DND-41 (cell line): ENCODE data around the gene SLC38A11.

Experiments used
- ATAC-seq: fragments of 200-7000 bp; cut with Tn5 transposase; 3 replicates; pipeline ENCODE4 v1.9.1; 2021; ENCODE audit warnings: low read depth; ENCODE audit not compliant: insufficient read depth
- DNase-seq: peaks from one replicate; pipeline ENCODE4 v3.0.0-alpha.2; 2020
- H2AFZ ChIP-seq: 2 replicates; pipeline ENCODE4 v1.6.0; 2012; ENCODE audit warnings: low read depth, low read length
- H3K27ac ChIP-seq: 2 replicates; pipeline ENCODE4 v1.5.1; 2012; ENCODE audit warnings: low read length, inconsistent platforms
- H3K27me3 ChIP-seq: fragments of 200-600 bp; sonication (generic); 2 replicates; pipeline ENCODE4 v1.6.0; 2012; ENCODE audit warnings: low read length, mild to moderate bottlenecking, inconsistent platforms; ENCODE audit not compliant: insufficient read depth, poor library complexity
- H3K36me3 ChIP-seq: 2 replicates; pipeline ENCODE4 v1.5.1; 2012; ENCODE audit warnings: low read length, inconsistent platforms; ENCODE audit not compliant: insufficient read depth
- H3K4me1 ChIP-seq: 2 replicates; pipeline ENCODE4 v1.5.1; 2012; ENCODE audit warnings: mild to moderate bottlenecking, low read length; ENCODE audit not compliant: insufficient read depth
- H3K4me2 ChIP-seq: 2 replicates; pipeline ENCODE4 v1.6.0; 2012; ENCODE audit warnings: mild to moderate bottlenecking, moderate library complexity, low read length, inconsistent platforms; ENCODE audit not compliant: insufficient read depth
- H3K4me3 ChIP-seq, 2 experiments: fragments of 200-600 bp in 1 of 2; shearing (Covaris generic) in 1 of 2; 2 replicates each; pipeline ENCODE4 v1.5.1; 2012 to 2016; ENCODE audit warnings: inconsistent platforms in 2 of 2, low read length in 2 of 2, mild to moderate bottlenecking in 2 of 2, low read depth in 1 of 2, moderate library complexity in 1 of 2
- H3K79me2 ChIP-seq: 2 replicates; pipeline ENCODE4 v1.6.0; 2012; ENCODE audit warnings: low read length, inconsistent platforms; ENCODE audit not compliant: insufficient read depth
- H3K9ac ChIP-seq: 2 replicates; pipeline ENCODE4 v1.6.0; 2012; ENCODE audit warnings: low read depth, mild to moderate bottlenecking, inconsistent platforms, low read length, moderate library complexity
- H3K9me3 ChIP-seq: 2 replicates; pipeline ENCODE4 v1.5.1; 2012; ENCODE audit warnings: low read length, moderate library complexity, mild to moderate bottlenecking, inconsistent platforms; ENCODE audit not compliant: insufficient read depth, severe bottlenecking
- H4K20me1 ChIP-seq: 2 replicates; pipeline ENCODE4 v1.6.0; 2012; ENCODE audit warnings: low read length; ENCODE audit not compliant: insufficient read depth
- CTCF ChIP-seq: IDR thresholded peaks from 2 replicates; pipeline ENCODE4 v1.5.1; 2012; ENCODE audit warnings: borderline replicate concordance, low read length, moderate library complexity, mild to moderate bottlenecking; ENCODE audit not compliant: poor library complexity, severe bottlenecking; ENCODE audit errors: extremely low read depth
- EZH2 ChIP-seq: IDR thresholded peaks from 3 replicates; pipeline ENCODE4 v1.6.1; 2012; ENCODE audit warnings: borderline replicate concordance, low read depth, mild to moderate bottlenecking, moderate library complexity, low read length, inconsistent platforms; ENCODE audit not compliant: severe bottlenecking

SLC38A11 gene

GRCh38 chr2:164847981-164848741 is 107.2 kb downstream of the SLC38A11 start:
- H3K27ac ChIP-seq, result no peak overlapping the region
- no peaks in the 10 kb centered on the region for H3K4me1 ChIP-seq
- no peak overlapping the region for H2AFZ ChIP-seq
- no peaks in the 10 kb centered on the region for H3K36me3 ChIP-seq
- no peak overlapping the region for H3K4me3 ChIP-seq
- H3K9me3 ChIP-seq, result no peaks in the 10 kb centered on the region
- no peak for DNase-seq
- no peak for ATAC-seq
- no peaks in the 10 kb centered on the region for H3K79me2 ChIP-seq
- no peak overlapping the region for H3K4me2 ChIP-seq
- no peak overlapping the region for H3K9ac ChIP-seq
- no peaks in the 10 kb centered on the region for H4K20me1 ChIP-seq
- no peaks in the 10 kb centered on the region for H3K27me3 ChIP-seq
- TF ChIP-seq CTCF (no peak), EZH2 (no peak)

- DNase-seq, result no peak
- H2AFZ ChIP-seq, result no peak overlapping the region
- TF ChIP-seq EZH2, result no peak
- TF ChIP-seq CTCF, result no peak
- no peaks in the 10 kb centered on the region for H3K79me2 ChIP-seq
- no peaks in the 10 kb centered on the region for H4K20me1 ChIP-seq
- H3K4me2 ChIP-seq, result no peak overlapping the region
- no peaks in the 10 kb centered on the region for H3K36me3 ChIP-seq
- H3K4me3 ChIP-seq, result no peak overlapping the region
- H3K9me3 ChIP-seq, result no peaks in the 10 kb centered on the region
- H3K27me3 ChIP-seq, result peaks cover 4% of the 10 kb centered on the region
- no peak overlapping the region for H3K9ac ChIP-seq
- no peak for ATAC-seq
- peaks cover 3% of the 10 kb centered on the region; the same call in 1 of the 2 replicates for H3K4me1 ChIP-seq
- no peak overlapping the region for H3K27ac ChIP-seq
Observed at GRCh38 chr2:164847291-164847690, 108.0 kb downstream of the SLC38A11 start.

- H4K20me1 ChIP-seq, result no peaks in the 10 kb centered on the region
- peaks cover 14% of the 10 kb centered on the region for H3K27me3 ChIP-seq
- TF ChIP-seq EZH2 (no peak), CTCF (no peak)
- no peak overlapping the region for H2AFZ ChIP-seq
- H3K4me2 ChIP-seq, result no peak overlapping the region
- no peak overlapping the region for H3K4me3 ChIP-seq
- H3K79me2 ChIP-seq, result no peaks in the 10 kb centered on the region
- no peak for ATAC-seq
- no peaks in the 10 kb centered on the region for H3K9me3 ChIP-seq
- H3K27ac ChIP-seq, result no peak overlapping the region
- H3K36me3 ChIP-seq, result no peaks in the 10 kb centered on the region
- no peak overlapping the region for H3K9ac ChIP-seq
- H3K4me1 ChIP-seq, result peaks cover 6% of the 10 kb centered on the region
- DNase-seq, result no peak
Observed at GRCh38 chr2:164846276-164846675, 109.0 kb downstream of the SLC38A11 start.
